IMR-90 (cell line): ENCODE results near the gene ROBO4. TPM values are rescaled to one million over a fixed set of nuclear protein-coding genes. Genes with fewer than 3 reads are reported as not detected.

Experiments used
- ATAC-seq: fragments of 200-7000 bp; cut with Tn5 transposase; 2 replicates; pipeline ENCODE4 v1.9.1; 2020; ENCODE audit warnings: low read depth, mild to moderate bottlenecking, moderate library complexity
- BruUV-seq: library from RNA; stranded (reverse); fragments of 400-500 nt; replicated peaks from 2 replicates; lab custom pipeline; 2021; lab: Mats Ljungman, UMichigan
- CTCF ChIA-PET: fragments of 300-600 bp; formaldehyde crosslinking; extraction: SDS; loops from one replicate; lab custom pipeline; 2021; ENCODE audit warnings: antibody characterized with exemption; lab: Yijun Ruan, JAX
- POLR2A ChIA-PET: fragments of 300-600 bp; sonication (Branson Sonifier 250); formaldehyde crosslinking; loops from one replicate; lab custom pipeline; 2022; ENCODE audit warnings: antibody characterized with exemption; ENCODE audit not compliant: unreplicated experiment; lab: Charles Lee
- DNase-seq: peaks from one replicate; pipeline ENCODE4 v3.0.0; 2013
- H2AFZ ChIP-seq: replicated peaks from 2 replicates; pipeline ENCODE3; 2013; ENCODE audit warnings: low read length, mild to moderate bottlenecking; ENCODE audit not compliant: poor library complexity
- H2AK5ac ChIP-seq: 2 replicates; pipeline ENCODE4 v1.6.1; 2013; ENCODE audit warnings: low read depth, low read length, inconsistent platforms
- H2AK9ac ChIP-seq: replicated peaks from 2 replicates; pipeline ENCODE3; 2013; ENCODE audit warnings: mild to moderate bottlenecking, low read depth, low read length, moderate library complexity; ENCODE audit not compliant: poor library complexity
- H2BK120ac ChIP-seq: 2 replicates; pipeline ENCODE4 v1.6.1; 2013; ENCODE audit warnings: low read depth, low read length, inconsistent platforms
- H2BK15ac ChIP-seq: 3 replicates; pipeline ENCODE4 v1.6.1; 2013; ENCODE audit warnings: low read depth, low read length, inconsistent platforms
- H2BK20ac ChIP-seq: 2 replicates; pipeline ENCODE4 v1.6.1; 2013; ENCODE audit warnings: low read depth, mild to moderate bottlenecking, inconsistent platforms, low read length, moderate library complexity
- H2BK5ac ChIP-seq: 2 replicates; pipeline ENCODE4 v1.6.1; 2013; ENCODE audit warnings: mild to moderate bottlenecking, low read depth, low read length, inconsistent platforms; ENCODE audit not compliant: poor library complexity, severe bottlenecking
- H3K14ac ChIP-seq: replicated peaks from 2 replicates; pipeline ENCODE4 v1.6.1; 2013; ENCODE audit warnings: low read depth, low read length, inconsistent platforms
- H3K18ac ChIP-seq: 2 replicates; pipeline ENCODE4 v1.6.1; 2013; ENCODE audit warnings: low read depth, low read length, control low read depth
- H3K23ac ChIP-seq: 2 replicates; pipeline ENCODE4 v1.6.1; 2013; ENCODE audit warnings: low read depth, low read length, inconsistent platforms
- H3K27ac ChIP-seq: 2 replicates; pipeline ENCODE4 v1.5.1; 2013; ENCODE audit warnings: mild to moderate bottlenecking, control low read depth, low read length; ENCODE audit not compliant: insufficient read depth
- H3K27me3 ChIP-seq: 2 replicates; pipeline ENCODE4 v1.6.1; 2013; ENCODE audit warnings: low read length; ENCODE audit not compliant: control insufficient read depth, insufficient read depth
- H3K36me3 ChIP-seq: 2 replicates; pipeline ENCODE4 v1.6.1; 2013; ENCODE audit warnings: low read length, mixed read lengths; ENCODE audit not compliant: control insufficient read depth, insufficient read depth
- H3K4ac ChIP-seq: 2 replicates; pipeline ENCODE4 v1.6.1; 2013; ENCODE audit warnings: low read depth, low read length, inconsistent platforms
- H3K4me1 ChIP-seq: 2 replicates; pipeline ENCODE4 v1.6.1; 2013; ENCODE audit warnings: low read length, mixed read lengths; ENCODE audit not compliant: control insufficient read depth, insufficient read depth
- H3K4me2 ChIP-seq: 2 replicates; pipeline ENCODE4 v1.6.1; 2013; ENCODE audit warnings: low read depth, mild to moderate bottlenecking, control low read depth, low read length, moderate library complexity
- H3K4me3 ChIP-seq: 2 replicates; pipeline ENCODE4 v1.5.1; 2013; ENCODE audit warnings: low read depth, mild to moderate bottlenecking, control low read depth, low read length, moderate library complexity; ENCODE audit not compliant: insufficient read depth
- H3K56ac ChIP-seq: 2 replicates; pipeline ENCODE4 v1.6.1; 2013; ENCODE audit warnings: low read length, inconsistent platforms; ENCODE audit not compliant: insufficient read depth; ENCODE audit errors: extremely low read depth
- H3K79me1 ChIP-seq, 2 experiments: 2 replicates each; pipeline ENCODE4 v1.6.1; 2013; ENCODE audit warnings: low read length in 2 of 2, inconsistent platforms in 1 of 2, low read depth in 1 of 2
- H3K9ac ChIP-seq: 2 replicates; pipeline ENCODE4 v1.6.1; 2013; ENCODE audit warnings: low read depth, low read length, control low read depth
- H3K9me1 ChIP-seq: 2 replicates; pipeline ENCODE4 v1.6.1; 2013; ENCODE audit warnings: low read length, inconsistent platforms; ENCODE audit not compliant: insufficient read depth
- H3K9me3 ChIP-seq: 2 replicates; pipeline ENCODE4 v1.6.1; 2013; ENCODE audit warnings: low read length; ENCODE audit not compliant: control insufficient read depth, insufficient read depth
- H4K20me1 ChIP-seq: 2 replicates; pipeline ENCODE4 v1.6.1; 2013; ENCODE audit warnings: low read length, inconsistent platforms; ENCODE audit not compliant: insufficient read depth
- H4K5ac ChIP-seq: 2 replicates; pipeline ENCODE4 v1.6.1; 2013; ENCODE audit warnings: mild to moderate bottlenecking, low read depth, low read length, control low read depth
- H4K8ac ChIP-seq, 2 experiments: 2 replicates each; pipeline ENCODE4 v1.6.1; 2013; ENCODE audit warnings: low read depth in 2 of 2, low read length in 2 of 2, control low read depth in 1 of 2, inconsistent platforms in 1 of 2
- H4K91ac ChIP-seq: 2 replicates; pipeline ENCODE4 v1.6.1; 2013; ENCODE audit warnings: low read depth, low read length, inconsistent platforms; ENCODE audit not compliant: insufficient read depth
- CEBPB ChIP-seq: IDR thresholded peaks from 2 replicates; pipeline ENCODE4 v1.6.1; 2012; ENCODE audit warnings: low read depth, low read length, improper control_type of control experiment
- ELK1 ChIP-seq: fragments of 150-350 bp; IDR thresholded peaks from 2 replicates; pipeline ENCODE4 v1.6.1; 2016; ENCODE audit warnings: low read depth, mild to moderate bottlenecking, low read length, moderate library complexity, borderline replicate concordance
- MXI1 ChIP-seq: IDR thresholded peaks from 2 replicates; pipeline ENCODE4 v1.6.1; 2012; ENCODE audit warnings: low read depth, mild to moderate bottlenecking, low read length, moderate library complexity, borderline replicate concordance
- RCOR1 ChIP-seq: IDR thresholded peaks from 2 replicates; pipeline ENCODE4 v1.6.1; 2012; ENCODE audit warnings: mild to moderate bottlenecking, low read length, improper control_type of control experiment; ENCODE audit not compliant: insufficient replicate concordance
- WGBS, 2 experiments: methylation state at CpG; one replicate each; pipeline versions ENCODE4 v1.1.5 to v1.1.7; 2013; ENCODE audit warnings: missing lambda C conversion rate in 2 of 2; ENCODE audit not compliant: insufficient read length in 1 of 2; ENCODE audit errors: extremely low coverage in 2 of 2; 5-methylcytosine and 5-hydroxymethylcytosine counted together
- dilution Hi-C: fragments of 300-500 bp; cut with HindIII; formaldehyde crosslinking; loops from one replicate; pipeline ENCODE4 v1.14.3; 2018; ENCODE audit warnings: low sequenced_read_pairs; ENCODE audit not compliant: unreplicated experiment
- in situ Hi-C: fragments of 300-500 bp; cut with MboI; formaldehyde crosslinking; loops from 3 replicates; pipeline ENCODE4 v1.14.3; 2019; ENCODE audit warnings: low sequenced_read_pairs, inconsistent platforms, mixed read lengths
- intact Hi-C: fragments of 100-400 bp; cut with micrococcal nuclease; formaldehyde crosslinking; loops from 2 replicates; pipeline ENCODE4 v1.10.0; 2022
- polyA plus RNA-seq, 3 experiments: library from polyadenylated mRNA; depleted of rRNA; stranded (reverse); fragments of >200 nt; gene quantifications; 2 replicates each; pipeline ENCODE4 v1.2.3, GENCODE V29; 2012; ENCODE audit warnings: low replicate concordance in 1 of 3
- total RNA-seq: library from RNA; depleted of rRNA; stranded (reverse); fragments of >200 nt; gene quantifications from 2 replicates; pipeline ENCODE4 v1.2.3, GENCODE V29; 2012
- TF ChIP-seq, protein P1 (sequence below): fragments of 150-350 bp; IDR thresholded peaks from 2 replicates; pipeline ENCODE4 v1.6.1; 2017; ENCODE audit warnings: mild to moderate bottlenecking, antibody characterized with exemption, low read length, low read depth

ROBO4 gene
- total and polyA plus RNA-seq, 2 of the 4 experiments (the other 2 are of a cell fraction) = 0.72 to 0.82 TPM

GRCh38 chr11:124864176-124864891 lies 33.3 kb downstream of the ROBO4 start:
- no CpG with 5 or more reads among the region's 18 CpGs for WGBS, 2 experiments
- DNase-seq = no peak
- H3K56ac ChIP-seq = no peak overlapping the region
- H3K36me3 ChIP-seq = no peaks in the 10 kb centered on the region
- H4K5ac ChIP-seq = no peak overlapping the region
- TF ChIP-seq, protein P1, sequence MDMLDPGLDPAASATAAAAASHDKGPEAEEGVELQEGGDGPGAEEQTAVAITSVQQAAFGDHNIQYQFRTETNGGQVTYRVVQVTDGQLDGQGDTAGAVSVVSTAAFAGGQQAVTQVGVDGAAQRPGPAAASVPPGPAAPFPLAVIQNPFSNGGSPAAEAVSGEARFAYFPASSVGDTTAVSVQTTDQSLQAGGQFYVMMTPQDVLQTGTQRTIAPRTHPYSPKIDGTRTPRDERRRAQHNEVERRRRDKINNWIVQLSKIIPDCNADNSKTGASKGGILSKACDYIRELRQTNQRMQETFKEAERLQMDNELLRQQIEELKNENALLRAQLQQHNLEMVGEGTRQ = no peak
- TF ChIP-seq MXI1 (no peak), RCOR1 (no peak), ELK1 (no peak), CEBPB (no peak)
- intact Hi-C loops = loop anchor here (10.0 kb wide), 2 partner anchors 460 to 790 kb away; no protein-coding TSS in a partner anchor
- ChIA-PET POLR2A (no interaction called here), CTCF (interaction anchor here (1.0 kb wide), 1 partner anchor 12 kb away, joined by 3 read pairs; no protein-coding TSS in a partner anchor)
- H3K27me3 ChIP-seq = peaks cover 90% of the 10 kb centered on the region
- no peak overlapping the region for H3K4me2 ChIP-seq
- no peak overlapping the region for H4K8ac ChIP-seq
- no peak overlapping the region for H3K27ac ChIP-seq
- dilution Hi-C loops = no loop called here
- no peak overlapping the region for H2BK15ac ChIP-seq
- H2AK9ac ChIP-seq = no peak overlapping the region
- H3K14ac ChIP-seq = no peak overlapping the region
- no peak overlapping the region for H2AFZ ChIP-seq
- 0 out of 2 replicates have a peak, but pooled peaks cover 4% of the 10 kb centered on the region for H4K20me1 ChIP-seq
- no peak overlapping the region for H2AK5ac ChIP-seq
- no TSS peak for BruUV-seq
- H2BK120ac ChIP-seq = no peak overlapping the region
- H2BK20ac ChIP-seq = no peak overlapping the region
- H3K9ac ChIP-seq = no peak overlapping the region
- H3K4me3 ChIP-seq = no peak overlapping the region
- no peaks in the 10 kb centered on the region for H3K79me1 ChIP-seq
- ATAC-seq = no peak
- H3K4me1 ChIP-seq = peaks cover under 1% of the 10 kb centered on the region
- no peaks in the 10 kb centered on the region; the same call in 1 of the 2 replicates for H3K9me3 ChIP-seq
- no peaks in the 10 kb centered on the region; the same call in 1 of the 2 replicates for H3K9me1 ChIP-seq
- H3K4ac ChIP-seq = no peak overlapping the region
- H3K23ac ChIP-seq = no peak overlapping the region; the same call in 1 of the 2 replicates
- in situ Hi-C loops = no loop called here
- no peak overlapping the region for H3K18ac ChIP-seq
- no peak overlapping the region for H2BK5ac ChIP-seq
- no peak overlapping the region for H4K91ac ChIP-seq
